ENCODE data around the gene HIRA. TPM values are rescaled to one million over a fixed set of nuclear protein-coding genes. Genes with fewer than 3 reads are reported as not detected.
"Not testable (repeated sequence)": the region's sequence is repeated elsewhere in the genome, so short reads cannot be mapped to it uniquely, and the experiment has no call there.

The HIRA gene
- polyA plus RNA-seq, 3 donors: 8.2 to 17.6 (median 16.2) TPM

GRCh38 chr22:19353363-19354131 lies 78.0 kb downstream of the HIRA start:
- 94 to 96% (median 95%) methylated on average over 18 of the region's 18 CpGs for WGBS, 3 donors

DNA sequence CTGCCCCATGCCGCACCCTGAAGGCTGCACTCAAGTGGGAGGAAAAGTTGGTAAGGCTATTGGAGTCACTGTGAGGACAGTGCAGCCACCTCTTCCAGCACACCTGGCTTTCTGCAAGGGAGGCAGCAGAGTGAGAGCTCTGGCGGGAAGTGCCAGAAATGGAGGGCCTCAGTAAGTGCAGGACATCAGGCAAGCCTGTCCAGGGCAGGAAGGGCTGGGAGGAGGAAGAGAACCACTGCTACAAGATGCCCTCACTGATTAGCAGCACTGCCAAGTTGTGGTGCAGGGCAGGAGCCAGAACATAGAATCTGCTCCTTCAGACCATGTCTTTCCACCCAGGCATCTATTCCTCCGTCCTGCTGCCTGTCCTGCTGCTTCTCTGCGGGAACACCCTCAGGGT lies 78.8 kb downstream of the HIRA start:
- 93 to 95% (median 94%) methylated on average over 4 of the region's 4 CpGs for WGBS, 3 donors
- H3K27ac ChIP-seq (ENCODE audit: low read depth, low read length): no peak overlapping the region

More at GRCh38 chr22:19353363-19354131, 78.0 kb downstream of the HIRA start:
- H3K27ac ChIP-seq (ENCODE audit: low read depth, low read length): no peak overlapping the region

DNA sequence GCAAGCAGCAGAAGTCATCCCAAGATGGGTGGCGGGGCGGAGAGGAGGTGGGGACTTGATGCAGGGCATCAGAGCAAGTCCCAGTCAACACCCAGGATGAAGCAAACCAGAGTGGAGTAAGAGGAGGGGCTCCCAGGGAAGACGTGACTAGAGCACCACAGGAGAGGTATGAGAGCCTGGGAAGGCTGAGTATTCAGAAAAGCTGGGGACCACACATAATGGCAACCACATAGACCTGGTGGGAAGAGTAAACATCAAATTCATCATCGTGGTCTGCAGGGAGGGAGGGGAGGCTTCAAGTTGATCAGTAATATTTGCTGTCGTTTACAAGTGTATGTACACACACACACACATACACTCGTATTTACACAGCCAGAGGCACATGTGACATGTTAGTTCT lies 79.3 kb downstream of the HIRA start:
- H3K27ac ChIP-seq (ENCODE audit: low read depth, low read length): no peak overlapping the region
- WGBS, 3 donors: 86 to 92% (median 90%) methylated on average over 6 of the region's 6 CpGs

GRCh38 chr22:19351604-19352003 lies 79.9 kb downstream of the HIRA start:
- no peak overlapping the region for H3K27ac ChIP-seq (ENCODE audit: low read depth, low read length)
- WGBS, 3 donors: 92 to 97% (median 94%) methylated on average over 6 of the region's 6 CpGs

- WGBS, 3 donors: 93 to 98% (median 97%) methylated on average over 9 of the region's 9 CpGs
- H3K27ac ChIP-seq (ENCODE audit: low read depth, low read length): no peak overlapping the region
Observed at GRCh38 chr22:19350947-19351346, 80.6 kb downstream of the HIRA start.

GRCh38 chr22:19350476-19350859 lies 81.1 kb downstream of the HIRA start:
- no peak overlapping the region for H3K27ac ChIP-seq (ENCODE audit: low read depth, low read length)
- WGBS, 3 donors: 86 to 96% (median 94%) methylated on average over 1 of the region's 1 CpG

- no peak overlapping the region for H3K27ac ChIP-seq (ENCODE audit: low read depth, low read length)
- WGBS, 3 donors: 93 to 98% (median 95%) methylated on average over 5 of the region's 5 CpGs
Observed at GRCh38 chr22:19349778-19350475, 81.6 kb downstream of the HIRA start.

GRCh38 chr22:19346677-19347265 lies 84.8 kb downstream of the HIRA start:
- H3K27ac ChIP-seq (ENCODE audit: low read depth, low read length): no peak overlapping the region
- WGBS, 3 donors: 97 to 99% (median 97%) methylated on average over 6 of the region's 6 CpGs

DNA sequence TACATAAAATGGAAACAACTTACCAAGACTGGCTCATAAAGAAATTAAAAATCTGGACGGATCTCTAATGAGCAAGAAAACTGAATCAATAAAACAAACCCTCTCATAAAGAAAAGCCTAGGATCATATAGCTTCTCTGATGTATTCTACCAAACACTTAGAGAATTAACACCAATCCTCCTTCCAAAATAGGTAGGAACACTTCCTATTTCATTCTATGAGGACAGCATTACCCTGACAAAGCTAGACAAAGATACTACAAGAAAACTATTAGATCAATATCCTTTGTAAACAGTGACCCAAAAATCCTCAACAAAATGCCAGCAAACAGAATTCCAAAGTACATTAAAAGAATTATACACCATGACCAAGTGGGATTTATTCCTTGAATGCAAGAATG lies 87.1 kb downstream of the HIRA start:
- H3K27ac ChIP-seq (ENCODE audit: low read depth, low read length): no peak overlapping the region
- 89 to 95% (median 89%) methylated on average over 1 of the region's 1 CpG for WGBS, 3 donors

- WGBS, 3 donors: 97 to 98% (median 97%) methylated on average over 5 of the region's 5 CpGs
- H3K27ac ChIP-seq (ENCODE audit: low read depth, low read length): no peak overlapping the region
Observed at GRCh38 chr22:19343470-19343869, 88.1 kb downstream of the HIRA start.

GRCh38 chr22:19341500-19341899 lies 90.0 kb downstream of the HIRA start:
- WGBS, 3 donors: 64 to 99% (median 93%) methylated on average over 3 of the region's 3 CpGs
- H3K27ac ChIP-seq (ENCODE audit: low read depth, low read length): no peak overlapping the region

DNA sequence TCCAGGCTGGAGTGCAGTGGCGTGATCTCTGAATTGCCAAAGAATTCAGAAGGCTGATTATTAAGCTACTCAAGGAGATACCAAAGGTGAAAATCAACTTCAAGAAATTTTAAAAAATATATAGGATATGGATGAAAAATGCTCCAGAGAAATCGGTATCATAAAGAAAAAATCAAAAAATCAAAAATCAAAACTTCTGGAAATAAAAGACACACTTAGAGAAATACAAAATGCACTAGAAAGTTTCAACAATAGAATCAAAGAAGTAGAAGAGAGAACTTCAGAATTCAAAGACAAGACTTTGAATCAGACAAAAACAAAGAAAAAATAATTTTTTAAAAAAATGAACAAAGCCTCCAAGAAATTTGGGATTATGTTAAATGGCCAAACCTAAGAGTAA lies 94.4 kb downstream of the HIRA start:
- WGBS, 3 donors: 98 to 99% (median 99%) methylated on average over 2 of the region's 2 CpGs

GRCh38 chr22:19336133-19337075 lies 95.1 kb downstream of the HIRA start:
- 91 to 97% (median 95%) methylated on average over 7 of the region's 7 CpGs for WGBS, 3 donors
- H3K27ac ChIP-seq (ENCODE audit: low read depth, low read length): no peak overlapping the region

More for the DNA sequence above, 94.4 kb downstream of the HIRA start:
- H3K27ac ChIP-seq (ENCODE audit: low read depth, low read length): no peak overlapping the region

- H3K27ac ChIP-seq (ENCODE audit: low read depth, low read length): no peak overlapping the region
- WGBS, 3 donors: 93 to 98% (median 96%) methylated on average over 5 of the region's 5 CpGs
Observed at GRCh38 chr22:19331975-19332374, 99.6 kb downstream of the HIRA start.

- 97 to 99% (median 98%) methylated on average over 7 of the region's 7 CpGs for WGBS, 3 donors
- no peak overlapping the region for H3K27ac ChIP-seq (ENCODE audit: low read depth, low read length)
Observed at GRCh38 chr22:19331474-19331873, 100.1 kb downstream of the HIRA start.

DNA sequence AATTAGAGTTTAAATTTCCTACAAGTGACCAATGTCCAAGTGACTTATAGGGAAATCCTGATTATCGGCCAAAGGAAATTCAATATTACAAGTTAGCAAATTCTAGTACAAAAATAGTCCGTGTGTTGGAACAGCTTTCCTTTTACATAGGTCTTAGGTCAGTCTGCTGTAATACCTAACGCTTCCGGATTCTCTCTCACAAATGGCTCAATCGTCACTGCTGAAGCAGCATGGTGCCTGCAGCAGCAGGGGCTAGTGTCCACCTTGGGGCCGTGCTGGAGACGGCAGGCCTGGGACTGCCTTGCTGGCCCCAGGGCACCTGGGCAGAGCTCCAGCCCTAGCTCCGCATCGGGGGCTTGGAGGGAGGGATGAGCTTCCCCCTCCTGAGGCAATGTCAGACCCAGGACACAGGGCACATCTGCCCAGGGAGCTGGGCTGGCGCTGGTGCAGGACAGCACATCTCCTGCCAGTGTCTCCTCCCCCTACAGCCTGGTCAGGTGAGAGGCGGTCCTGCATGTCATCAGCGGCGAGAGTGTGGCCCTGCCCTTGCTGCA lies 100.6 kb downstream of the HIRA start:
- WGBS, 3 donors: 98% methylated on average over 13 of the region's 13 CpGs
- no peak overlapping the region for H3K27ac ChIP-seq (ENCODE audit: low read depth, low read length)

- 94 to 95% (median 94%) methylated on average over 5 of the region's 5 CpGs for WGBS, 3 donors
- H3K27ac ChIP-seq (ENCODE audit: low read depth, low read length): not testable (repeated sequence)
Observed at GRCh38 chr22:19330205-19330604, 101.3 kb downstream of the HIRA start.

DNA sequence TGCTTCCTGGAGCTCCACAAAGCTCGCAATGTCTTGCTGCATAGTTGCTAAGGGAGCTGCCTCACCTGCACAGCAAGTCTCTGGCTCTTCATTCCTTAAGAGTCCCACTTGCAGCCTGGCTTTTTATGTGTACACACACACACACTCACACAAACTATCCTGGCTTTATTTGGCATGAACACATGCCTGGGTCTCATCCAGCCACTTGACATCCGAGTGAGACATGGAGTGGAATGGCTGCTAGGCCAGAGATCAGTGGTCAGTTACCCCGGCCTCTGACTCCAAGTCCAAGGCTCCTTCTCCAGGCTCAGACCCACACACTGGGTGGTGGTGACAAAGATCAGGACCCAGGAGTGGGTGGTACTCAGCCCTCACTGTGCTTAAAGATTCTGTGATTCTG lies 102.1 kb downstream of the HIRA start:
- 95 to 100% (median 98%) methylated on average over 3 of the region's 3 CpGs for WGBS, 3 donors
- no peak overlapping the region for H3K27ac ChIP-seq (ENCODE audit: low read depth, low read length)

Data from adipose tissue (tissue), 3 donors.